CD4-positive, alpha-beta T cell treated with Interleukin-15 for 4 hours (primary cell): ENCODE data around the gene SV2A.
"Not testable (repeated sequence)": the region's sequence is repeated elsewhere in the genome, so short reads cannot be mapped to it uniquely, and the experiment has no call there.

Experiments used
- DNase-seq: peaks from one replicate; pipeline ENCODE4 v3.0.0-alpha.2; 2020; ENCODE audit warnings: low spot score

SV2A gene

DNA sequence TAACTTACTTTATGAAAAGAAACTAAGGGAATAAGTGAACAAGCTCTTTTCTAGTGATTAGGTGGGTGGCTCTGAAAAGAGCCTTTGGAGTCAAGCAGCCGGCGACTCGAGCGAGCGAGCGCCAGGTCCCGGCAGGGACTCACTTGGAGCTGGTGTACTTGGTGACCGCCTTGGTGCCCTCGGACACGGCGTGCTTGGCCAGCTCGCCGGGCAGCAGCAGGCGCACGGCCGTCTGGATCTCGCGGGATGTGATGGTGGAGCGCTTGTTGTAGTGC, 31.6 kb downstream of the SV2A start:
- not testable (repeated sequence) for DNase-seq

DNA sequence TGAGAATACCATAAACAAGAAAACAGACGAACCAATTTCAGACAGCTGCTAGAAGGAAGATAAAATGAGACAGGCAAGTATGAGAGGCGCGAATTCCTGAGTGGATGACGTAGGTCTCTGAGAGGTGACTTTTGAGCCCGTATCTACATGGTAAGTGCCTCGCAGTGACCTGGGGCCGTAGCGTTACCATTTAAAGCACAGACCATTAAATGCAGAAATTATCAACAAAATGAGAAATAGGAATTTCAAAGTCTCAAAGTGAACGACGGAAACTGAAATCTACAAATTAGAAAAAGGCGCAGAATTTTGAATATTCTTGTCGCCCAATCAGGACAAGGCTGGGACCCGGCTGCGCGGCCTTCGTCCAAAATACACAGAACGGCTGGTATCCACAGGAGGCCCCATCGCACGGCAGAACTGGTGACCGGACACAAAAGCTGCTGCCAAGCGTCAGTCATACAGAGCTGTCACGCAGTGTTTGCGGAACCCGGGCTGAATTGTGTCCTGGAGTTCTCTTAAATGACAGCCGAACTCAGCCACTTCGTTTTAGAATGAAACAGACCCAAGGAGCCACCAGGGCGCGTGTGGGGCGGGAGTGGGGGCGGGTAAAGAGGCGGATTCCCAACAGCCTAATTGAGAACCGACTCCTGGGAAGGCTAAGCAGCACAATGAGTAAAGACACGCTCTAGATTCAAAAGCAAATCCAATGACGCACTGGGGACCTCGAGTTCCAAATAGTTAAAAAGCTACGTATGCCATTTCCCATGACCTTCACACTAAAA, 32.1 kb downstream of the SV2A start:
- DNase-seq, result peak; percentile 46

DNA sequence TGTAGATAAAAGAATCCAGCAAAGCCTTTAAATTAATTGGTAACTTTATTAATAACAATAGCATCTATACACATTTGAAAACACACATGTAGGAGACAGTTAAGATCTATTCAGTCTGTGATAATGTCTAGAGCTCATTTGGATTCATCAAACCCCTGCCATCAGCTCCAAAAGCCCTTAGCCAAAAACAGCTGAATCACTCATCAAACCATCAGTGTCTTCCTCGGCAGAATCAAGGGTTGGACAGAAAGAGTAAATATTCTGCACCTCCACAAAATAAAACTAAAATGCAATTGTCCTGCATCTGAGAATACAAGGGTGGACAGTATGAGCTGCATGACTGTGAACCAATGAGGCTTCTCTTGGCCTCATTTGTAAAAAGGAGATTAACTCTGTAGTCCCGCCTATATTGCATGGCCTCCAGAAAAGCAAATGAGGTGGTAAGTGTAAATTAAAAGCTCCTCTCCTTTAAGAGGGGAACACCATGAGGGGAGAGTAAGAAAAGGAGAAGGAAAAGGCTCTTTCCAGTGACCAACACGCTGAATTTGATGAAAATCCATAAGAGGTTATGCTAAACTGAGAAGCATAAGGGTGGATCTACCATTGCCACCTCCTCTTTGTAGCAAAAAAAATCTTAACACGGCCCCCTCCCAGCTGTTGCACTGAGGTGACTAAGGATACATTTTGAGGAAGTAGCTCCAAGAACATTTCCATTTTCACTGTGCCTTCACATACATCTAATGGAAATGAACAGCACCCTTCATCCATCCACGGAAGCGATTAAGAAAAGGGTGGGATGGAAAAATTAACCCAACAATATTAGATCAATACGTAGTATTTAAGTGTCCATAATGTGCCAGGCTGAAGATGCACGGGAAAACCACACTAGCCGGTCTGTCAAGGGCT, 33.0 kb downstream of the SV2A start:
- DNase-seq, result no peak

DNA sequence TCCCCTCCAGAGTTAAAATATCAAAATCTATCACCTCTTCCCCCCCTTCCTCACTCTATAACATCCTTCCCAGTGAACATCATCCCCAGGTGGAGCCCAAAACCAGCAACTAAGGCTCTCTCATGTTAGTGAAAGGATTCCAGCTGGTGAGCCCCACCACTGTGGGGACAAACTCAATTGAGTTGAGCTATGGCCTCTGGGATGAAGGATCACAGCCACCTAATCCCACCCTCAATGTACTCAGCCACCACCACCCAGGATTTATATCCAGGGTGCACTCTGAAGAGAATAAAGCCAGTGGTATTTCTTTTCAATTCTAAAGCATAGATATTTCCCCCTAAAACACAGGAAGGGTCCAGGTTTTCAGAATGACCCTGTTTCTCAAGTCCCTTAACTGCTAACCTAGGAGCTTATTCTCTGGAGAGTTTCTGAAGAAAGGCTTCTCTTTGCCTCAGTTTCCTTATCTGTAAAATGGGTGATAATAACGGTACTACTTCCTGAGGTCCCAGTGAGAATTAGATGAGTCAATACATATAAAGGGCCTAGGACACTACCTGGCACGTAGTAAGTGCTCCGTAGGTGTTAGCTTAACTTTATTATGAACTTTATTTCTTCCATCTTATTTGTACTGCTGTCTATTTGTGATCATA, 33.9 kb downstream of the SV2A start:
- DNase-seq, result no peak

DNA sequence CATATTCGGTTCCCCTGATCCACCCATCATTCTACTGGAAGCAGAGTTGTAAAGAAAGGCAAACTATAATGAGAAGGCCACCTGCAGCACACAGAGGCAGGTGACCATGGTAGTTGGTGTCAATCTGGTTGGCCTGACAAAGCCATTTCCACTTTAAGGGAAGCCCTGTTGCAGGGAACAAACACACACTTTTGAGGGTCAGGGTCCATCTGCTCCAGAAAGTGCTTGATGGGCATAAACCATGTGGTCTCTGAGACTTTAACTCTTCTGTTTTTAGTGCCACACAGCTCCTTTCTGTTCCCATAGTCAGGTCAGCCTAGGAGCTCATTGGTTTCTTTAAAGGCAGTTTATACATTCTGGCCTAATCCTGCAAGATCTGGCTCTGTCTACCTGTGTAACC, 35.8 kb downstream of the SV2A start:
- no peak for DNase-seq

DNA sequence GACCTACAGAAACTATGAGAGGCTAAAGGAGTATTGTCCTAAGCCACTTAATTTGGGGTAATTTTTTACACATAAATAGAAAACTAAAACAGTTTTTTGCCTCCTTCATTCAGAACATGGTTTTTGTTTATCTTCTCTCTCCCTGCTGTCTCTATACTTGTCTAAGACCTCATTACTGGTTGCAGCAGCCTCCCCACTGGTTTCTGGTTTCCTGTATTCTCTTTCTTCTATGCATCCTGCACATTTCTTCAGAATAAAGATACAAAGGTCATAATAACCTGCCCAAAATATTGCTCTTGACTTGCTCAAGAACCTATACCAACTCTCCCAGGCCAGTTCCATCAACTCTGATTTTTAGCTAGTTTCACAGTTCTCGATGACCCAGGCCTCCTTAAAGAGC, 38.1 kb downstream of the SV2A start:
- peak; percentile 31 for DNase-seq

DNA sequence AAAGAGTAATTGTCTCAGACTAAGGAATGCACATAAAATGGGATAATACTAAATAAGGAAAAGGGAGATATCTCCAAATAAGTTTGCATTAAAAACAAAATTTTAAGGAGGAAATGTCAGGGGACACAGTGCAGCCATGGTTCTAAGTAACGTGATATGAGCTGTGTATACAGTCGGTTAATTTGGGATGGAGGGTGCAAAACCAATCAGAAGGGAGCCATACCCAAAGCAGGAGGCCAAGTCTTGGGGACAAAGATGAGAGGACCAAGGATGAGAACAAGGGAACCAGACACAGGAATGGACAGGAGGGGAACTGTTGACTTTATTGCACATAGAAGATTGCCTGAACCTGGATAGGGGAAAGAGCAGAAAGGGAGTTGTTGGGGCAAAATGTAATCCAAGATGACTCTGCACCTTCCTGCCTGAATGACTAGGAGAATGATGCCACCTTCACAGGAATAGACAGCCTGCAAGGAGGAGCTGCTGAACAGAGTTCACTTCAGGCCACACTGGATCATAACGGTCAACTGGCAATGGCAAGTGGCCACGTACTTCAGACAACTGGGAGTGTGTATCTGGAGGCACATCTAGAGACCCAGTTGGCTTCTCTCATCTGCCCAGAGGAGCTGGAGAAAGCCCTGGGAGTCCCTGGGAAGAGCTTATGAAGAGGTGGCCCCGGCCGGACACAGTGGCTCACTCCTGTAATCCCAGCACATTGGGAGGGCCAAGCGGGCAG, 40.3 kb downstream of the SV2A start:
- no peak for DNase-seq

DNA sequence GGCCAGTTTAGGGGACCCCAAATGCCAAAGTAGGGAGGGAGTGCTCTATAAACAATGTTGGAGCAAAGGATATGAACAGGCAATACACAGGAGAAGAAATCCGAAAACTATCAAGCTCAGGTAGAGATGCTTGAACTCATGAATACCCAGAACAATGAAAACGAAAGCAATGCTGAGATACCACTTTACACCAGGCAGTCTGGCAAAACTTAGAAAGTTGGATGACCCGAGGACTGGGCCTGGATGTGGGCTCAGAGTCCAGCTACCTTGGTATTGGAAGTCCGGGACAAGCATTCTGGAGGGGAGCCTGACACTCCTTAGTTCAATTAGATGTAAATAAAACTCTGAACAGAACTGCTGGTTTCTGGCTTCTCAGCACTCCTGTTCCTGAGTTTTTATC, 44.6 kb downstream of the SV2A start:
- not testable (repeated sequence) for DNase-seq

DNA sequence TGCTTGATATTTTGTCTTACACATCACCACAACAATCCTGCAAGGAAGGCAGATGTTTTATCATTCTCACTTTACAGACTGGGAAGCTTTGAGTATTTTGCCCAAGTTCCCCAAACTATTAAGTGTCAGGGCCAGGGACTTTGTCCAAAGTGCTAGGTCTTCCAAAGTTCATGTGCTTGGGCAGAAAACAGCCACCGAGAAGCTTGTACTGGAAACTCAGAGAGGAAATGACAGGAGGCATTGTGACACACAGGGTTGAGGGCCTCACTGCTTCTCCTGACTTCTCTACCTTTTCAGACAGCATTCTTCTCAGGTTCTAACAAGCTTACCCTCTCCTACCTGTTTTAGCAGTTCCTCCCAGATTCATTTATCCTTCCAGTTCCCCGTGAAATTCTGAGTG, 50.8 kb downstream of the SV2A start:
- not testable (repeated sequence) for DNase-seq

DNA sequence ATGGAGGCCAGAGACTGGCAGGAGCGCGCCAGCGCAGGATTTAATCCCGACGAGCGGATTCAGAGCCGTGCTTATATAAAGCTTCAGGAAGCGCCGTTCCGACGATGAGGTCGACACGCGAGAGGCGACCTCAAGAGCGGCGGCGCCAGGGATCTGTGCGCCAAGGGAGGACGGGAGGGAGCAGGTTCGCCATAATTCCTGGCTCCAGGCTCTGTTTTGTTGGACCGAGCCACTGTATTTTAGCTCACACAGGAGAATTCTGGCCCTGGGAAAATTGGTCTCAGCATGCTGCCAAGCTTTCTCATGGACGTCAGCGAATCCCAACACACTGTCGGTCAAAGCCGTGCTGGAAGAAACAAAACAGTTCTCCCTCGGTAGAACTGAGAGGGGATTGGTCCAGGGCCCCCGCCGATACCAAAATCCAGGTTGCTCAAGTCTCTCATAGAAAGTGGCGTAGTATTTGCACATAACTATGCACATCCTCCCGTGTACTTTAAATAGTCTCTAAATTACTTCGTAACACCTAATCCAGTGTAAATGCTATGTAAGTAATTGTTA, 56.1 kb downstream of the SV2A start:
- DNase-seq, result not testable (repeated sequence)

DNA sequence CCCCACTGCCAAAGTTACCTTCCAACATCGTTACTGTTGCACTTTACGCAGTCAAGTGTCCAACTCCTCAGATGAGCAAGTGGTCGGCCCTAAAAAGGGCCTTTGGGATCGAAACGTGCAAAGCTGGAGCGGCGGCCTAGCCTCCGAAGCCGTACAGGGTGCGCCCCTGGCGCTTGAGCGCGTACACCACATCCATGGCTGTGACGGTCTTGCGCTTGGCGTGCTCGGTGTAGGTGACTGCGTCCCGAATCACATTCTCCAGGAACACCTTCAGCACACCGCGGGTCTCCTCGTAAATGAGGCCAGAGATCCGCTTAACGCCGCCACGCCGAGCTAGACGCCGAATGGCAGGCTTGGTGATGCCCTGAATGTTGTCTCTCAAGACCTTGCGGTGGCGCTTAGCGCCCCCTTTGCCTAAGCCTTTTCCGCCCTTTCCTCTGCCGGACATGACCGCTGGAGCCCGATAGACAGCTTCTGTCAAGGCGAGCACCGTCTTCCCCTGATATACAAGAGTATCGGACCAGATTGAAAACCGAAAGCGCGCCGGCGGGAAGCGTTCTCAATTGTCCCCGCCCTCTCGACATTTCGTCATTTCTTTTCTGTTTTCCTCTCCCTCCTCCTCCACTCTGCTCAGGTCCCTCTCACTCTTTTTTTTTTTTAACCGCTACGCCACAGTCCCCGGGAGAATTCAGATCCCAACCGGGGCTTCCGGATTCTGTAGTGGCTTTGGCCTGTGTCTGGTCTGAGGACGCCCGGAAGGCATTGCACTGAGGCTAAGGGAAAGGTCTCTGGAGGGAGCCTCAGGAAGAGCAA, 56.8 kb downstream of the SV2A start:
- DNase-seq, result not testable (repeated sequence)

DNA sequence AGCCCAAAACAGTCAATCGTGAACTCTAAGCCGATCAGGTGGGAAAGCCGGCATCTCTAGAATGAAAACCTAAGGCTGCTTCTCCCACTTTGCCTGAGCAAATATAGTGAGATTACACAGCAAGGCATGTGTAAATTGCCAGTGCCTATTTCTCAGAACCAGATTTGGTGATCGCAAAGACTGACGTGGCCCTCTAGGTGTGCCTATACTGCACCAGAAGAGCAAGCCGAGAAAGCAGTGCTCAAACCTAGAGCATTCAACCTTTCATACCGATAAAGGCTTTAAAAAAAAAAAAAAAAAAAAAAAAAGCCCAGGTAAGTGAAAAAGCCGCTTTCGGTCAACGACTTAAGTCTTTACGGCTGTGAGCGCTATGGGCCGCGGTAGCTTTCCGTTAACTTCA, 57.4 kb downstream of the SV2A start:
- not testable (repeated sequence) for DNase-seq
